HEK293 (cell line): Measurements from ENCODE around the gene B3GALT2.

Experiments
- BCL11B ChIP-seq: fragments of 450-650 bp; formaldehyde crosslinking; IDR thresholded peaks from 2 replicates; pipeline ENCODE4 v1.5.1; 2016; ENCODE audit warnings: low read depth, missing biosample characterization, missing genetic modification characterization
- WT1 ChIP-seq: fragments of 450-650 bp; formaldehyde crosslinking; IDR thresholded peaks from 2 replicates; pipeline ENCODE4 v1.5.1; 2016; ENCODE audit warnings: missing biosample characterization, missing genetic modification characterization
- ZBTB26 ChIP-seq: fragments of 450-650 bp; formaldehyde crosslinking; optimal IDR thresholded peaks from 2 replicates; pipeline ENCODE3; 2016; ENCODE audit warnings: missing biosample characterization, mild to moderate bottlenecking, missing genetic modification characterization
- ZNF175 ChIP-seq: fragments of 450-650 bp; formaldehyde crosslinking; IDR thresholded peaks from 2 replicates; pipeline ENCODE4 v1.5.1; 2016; ENCODE audit warnings: missing biosample characterization, missing genetic modification characterization
- ZNF274 ChIP-seq, 2 experiments: fragments of 200-500 bp in 1 of 2; fragments of 450-650 bp in 1 of 2; sonication (Bioruptor generic) in 1 of 2; formaldehyde crosslinking in 1 of 2; IDR thresholded peaks; 2 replicates each; pipeline versions ENCODE4 v1.5.1 to v1.6.1; 2014 to 2016; ENCODE audit warnings: borderline replicate concordance in 1 of 2, inconsistent platforms in 1 of 2, low read length in 1 of 2, missing biosample characterization in 1 of 2, missing genetic modification characterization in 1 of 2
- ZNF280D ChIP-seq: fragments of 450-650 bp; formaldehyde crosslinking; IDR thresholded peaks from 2 replicates; pipeline ENCODE4 v1.5.1; 2016; ENCODE audit warnings: missing biosample characterization, missing genetic modification characterization
- ZNF292 ChIP-seq: fragments of 450-650 bp; formaldehyde crosslinking; IDR thresholded peaks from 2 replicates; pipeline ENCODE4 v1.5.1; 2016; ENCODE audit warnings: low read depth, missing biosample characterization, missing genetic modification characterization, borderline replicate concordance
- ZNF335 ChIP-seq: fragments of 450-650 bp; formaldehyde crosslinking; conservative IDR thresholded peaks from 2 replicates; pipeline ENCODE4 v1.5.1; 2016; ENCODE audit warnings: missing biosample characterization, missing genetic modification characterization
- ZNF692 ChIP-seq: fragments of 450-650 bp; formaldehyde crosslinking; IDR thresholded peaks from 2 replicates; pipeline ENCODE4 v1.5.1; 2016; ENCODE audit warnings: missing biosample characterization, missing genetic modification characterization
- TF ChIP-seq, protein P1 (sequence below): fragments of 450-650 bp; formaldehyde crosslinking; IDR thresholded peaks from 2 replicates; pipeline ENCODE4 v1.5.1; 2016; ENCODE audit warnings: missing biosample characterization, missing genetic modification characterization

- TF ChIP-seq BCL11B (tag by site-specific recombination): no peak
- TF ChIP-seq, protein P1, sequence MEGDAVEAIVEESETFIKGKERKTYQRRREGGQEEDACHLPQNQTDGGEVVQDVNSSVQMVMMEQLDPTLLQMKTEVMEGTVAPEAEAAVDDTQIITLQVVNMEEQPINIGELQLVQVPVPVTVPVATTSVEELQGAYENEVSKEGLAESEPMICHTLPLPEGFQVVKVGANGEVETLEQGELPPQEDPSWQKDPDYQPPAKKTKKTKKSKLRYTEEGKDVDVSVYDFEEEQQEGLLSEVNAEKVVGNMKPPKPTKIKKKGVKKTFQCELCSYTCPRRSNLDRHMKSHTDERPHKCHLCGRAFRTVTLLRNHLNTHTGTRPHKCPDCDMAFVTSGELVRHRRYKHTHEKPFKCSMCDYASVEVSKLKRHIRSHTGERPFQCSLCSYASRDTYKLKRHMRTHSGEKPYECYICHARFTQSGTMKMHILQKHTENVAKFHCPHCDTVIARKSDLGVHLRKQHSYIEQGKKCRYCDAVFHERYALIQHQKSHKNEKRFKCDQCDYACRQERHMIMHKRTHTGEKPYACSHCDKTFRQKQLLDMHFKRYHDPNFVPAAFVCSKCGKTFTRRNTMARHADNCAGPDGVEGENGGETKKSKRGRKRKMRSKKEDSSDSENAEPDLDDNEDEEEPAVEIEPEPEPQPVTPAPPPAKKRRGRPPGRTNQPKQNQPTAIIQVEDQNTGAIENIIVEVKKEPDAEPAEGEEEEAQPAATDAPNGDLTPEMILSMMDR (tag by site-specific recombination): no peak
- no peak for TF ChIP-seq ZNF692 (tag by site-specific recombination)
- no peak for TF ChIP-seq ZNF274 (IDR thresholded peaks at IDR 0.05; ENCODE audit: low read length)
- TF ChIP-seq ZNF274 (tag by site-specific recombination; IDR thresholded peaks at IDR 0.05; ENCODE audit: borderline replicate concordance): no peak
- no peak for TF ChIP-seq WT1
- no peak for TF ChIP-seq ZNF335 (tag by site-specific recombination)
- no peak for TF ChIP-seq ZNF175 (tag by site-specific recombination)
- TF ChIP-seq ZNF292 (tag by site-specific recombination): no peak
- no peak for TF ChIP-seq ZNF280D (tag by site-specific recombination)
- no peak for TF ChIP-seq ZBTB26 (tag by site-specific recombination)
Measured at GRCh38 chr1:193187114-193187513, 701 bp upstream of the B3GALT2 start.
